ENCODE results near the gene ANKRD36.
"Not testable (repeated sequence)": the region's sequence is repeated elsewhere in the genome, so short reads cannot be mapped to it uniquely, and the experiment has no call there.

GRCh38 chr2:97085093-97085492 is 27.9 kb upstream of the ANKRD36 start:
- not testable (repeated sequence) for TF ChIP-seq CTCF (IDR thresholded peaks at IDR 0.05; ENCODE audit: low read depth, low read length, poor library complexity, severe bottlenecking); EZH2phosphoT487 (IDR thresholded peaks at IDR 0.05; ENCODE audit: borderline replicate concordance, low read length)
